Measurements from ENCODE around the gene XKR7.

The XKR7 gene

DNA sequence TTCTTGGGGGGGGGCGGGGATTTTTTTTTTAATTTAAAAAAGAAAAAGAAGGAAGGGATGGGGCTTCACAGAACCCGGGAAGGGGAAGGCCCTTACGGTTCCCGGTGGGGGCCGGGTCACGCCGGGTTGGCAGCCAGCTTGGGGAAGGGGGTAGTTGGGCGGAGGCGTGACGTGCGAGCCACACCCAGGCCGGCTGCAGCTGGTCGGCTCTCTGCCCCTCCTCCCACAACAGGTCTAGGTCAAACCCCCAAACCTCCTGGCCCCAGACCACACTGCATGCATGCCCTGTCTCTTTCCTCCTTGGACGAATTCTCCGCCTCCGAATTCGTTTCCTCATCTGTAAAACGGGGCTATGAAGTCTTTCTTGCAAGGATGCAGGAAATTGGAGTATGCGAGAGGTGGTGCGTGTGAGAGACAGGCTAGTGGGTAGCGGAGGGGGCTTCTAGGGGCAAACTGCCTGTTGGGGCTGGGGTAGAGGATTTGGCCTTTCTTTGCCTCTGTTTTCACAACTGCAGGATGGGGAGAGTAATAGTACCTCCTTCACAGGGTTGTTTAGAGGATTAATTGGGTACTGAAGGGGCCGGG is 84.9 kb downstream of the XKR7 start:
- ATAC-seq, result no peak
- TF ChIP-seq SNAI2 (CRISPR knock-in tag; IDR thresholded peaks at IDR 0.05) (no peak), TCF4 (CRISPR knock-in tag; IDR thresholded peaks at IDR 0.05; ENCODE audit: borderline replicate concordance) (no peak), ZC3H10 (CRISPR knock-in tag; IDR thresholded peaks at IDR 0.05) (no peak), ZFP3 (CRISPR knock-in tag; IDR thresholded peaks at IDR 0.05) (no peak)
- TF ChIP-seq, protein P1, sequence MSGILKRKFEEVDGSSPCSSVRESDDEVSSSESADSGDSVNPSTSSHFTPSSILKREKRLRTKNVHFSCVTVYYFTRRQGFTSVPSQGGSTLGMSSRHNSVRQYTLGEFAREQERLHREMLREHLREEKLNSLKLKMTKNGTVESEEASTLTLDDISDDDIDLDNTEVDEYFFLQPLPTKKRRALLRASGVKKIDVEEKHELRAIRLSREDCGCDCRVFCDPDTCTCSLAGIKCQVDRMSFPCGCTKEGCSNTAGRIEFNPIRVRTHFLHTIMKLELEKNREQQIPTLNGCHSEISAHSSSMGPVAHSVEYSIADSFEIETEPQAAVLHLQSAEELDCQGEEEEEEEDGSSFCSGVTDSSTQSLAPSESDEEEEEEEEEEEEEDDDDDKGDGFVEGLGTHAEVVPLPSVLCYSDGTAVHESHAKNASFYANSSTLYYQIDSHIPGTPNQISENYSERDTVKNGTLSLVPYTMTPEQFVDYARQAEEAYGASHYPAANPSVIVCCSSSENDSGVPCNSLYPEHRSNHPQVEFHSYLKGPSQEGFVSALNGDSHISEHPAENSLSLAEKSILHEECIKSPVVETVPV (CRISPR knock-in tag; IDR thresholded peaks at IDR 0.05), result no peak
